ENCODE results near the gene ELOVL4. TPM values are rescaled to one million over a fixed set of nuclear protein-coding genes. Genes with fewer than 3 reads are reported as not detected.

Gene ELOVL4
- total and polyA plus RNA-seq, 2 of the 4 experiments (the other 2 are of a cell fraction) = 2.2 to 2.3 TPM

DNA sequence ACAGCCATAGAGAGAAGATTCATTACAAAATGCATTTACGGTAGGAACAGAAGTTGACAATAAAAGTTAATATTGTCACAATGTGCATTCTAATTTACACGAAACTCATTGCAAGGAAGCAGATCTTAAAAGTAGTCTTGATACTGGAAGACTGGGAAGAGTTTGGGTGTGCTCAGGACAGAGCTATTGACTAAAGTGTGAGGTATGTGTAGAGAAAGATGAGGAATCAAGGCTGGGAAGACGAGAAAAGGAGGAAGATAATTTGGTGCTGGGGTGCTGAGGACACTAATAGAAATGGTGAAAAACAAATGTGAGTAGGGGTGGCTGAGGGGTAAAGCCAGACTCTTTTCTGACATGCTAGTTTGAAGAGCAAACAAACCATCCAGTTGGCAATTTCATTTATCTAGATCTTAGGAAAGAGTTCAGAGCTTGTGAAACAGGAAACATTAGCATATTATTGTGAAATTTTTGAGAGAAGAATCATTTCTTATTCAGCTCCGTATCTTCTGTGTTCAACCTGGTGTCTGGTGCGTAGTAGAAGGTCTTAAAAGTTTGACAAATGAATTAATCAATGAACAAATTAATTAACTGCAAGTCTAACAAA is 72.7 kb downstream of the ELOVL4 start:
- no peaks in the 10 kb centered on the region for H3K36me3 ChIP-seq (ENCODE audit: control insufficient read depth, insufficient read depth, low read length)
- DNase-seq (no peak), ATAC-seq (ENCODE audit: low read depth) (no peak)
- H4K20me1 ChIP-seq (ENCODE audit: insufficient read depth, low read length) = no peaks in the 10 kb centered on the region
- no peak overlapping the region for H3K56ac ChIP-seq (ENCODE audit: extremely low read depth, insufficient read depth, low read length)
- no CpG with 5 or more reads among the region's 5 CpGs for WGBS, 2 experiments (ENCODE audit: extremely low coverage in 2 of 2, insufficient read length in 1 of 2)
- H3K9ac ChIP-seq (ENCODE audit: low read depth, low read length) = no peak overlapping the region
- no peak overlapping the region for H2BK5ac ChIP-seq (ENCODE audit: low read depth, low read length, poor library complexity, severe bottlenecking)
- H2AK9ac ChIP-seq (replicated peaks; ENCODE audit: low read depth, low read length, poor library complexity) = no peak overlapping the region
- no peaks in the 10 kb centered on the region for H3K79me1 ChIP-seq (ENCODE audit: low read depth in 1 of 2, low read length in 2 of 2)
- no peaks in the 10 kb centered on the region for H3K9me1 ChIP-seq (ENCODE audit: insufficient read depth, low read length)
- H3K4ac ChIP-seq (ENCODE audit: low read depth, low read length) = no peak overlapping the region
- CTCF ChIA-PET = interaction anchor here (0.5 kb wide), 1 partner anchor 664 kb away, joined by 3 read pairs; no protein-coding TSS in a partner anchor
- peaks cover 3% of the 10 kb centered on the region for H3K27me3 ChIP-seq (ENCODE audit: control insufficient read depth, insufficient read depth, low read length)
- H2BK15ac ChIP-seq (ENCODE audit: low read depth, low read length) = no peak overlapping the region
- H3K23ac ChIP-seq (ENCODE audit: low read depth, low read length) = no peak overlapping the region
- TF ChIP-seq BHLHE40 (IDR thresholded peaks at IDR 0.05; ENCODE audit: low read depth, low read length) = no peak
- TF ChIP-seq RAD21 (IDR thresholded peaks at IDR 0.05; ENCODE audit: low read length) = no peak
- no peak for TF ChIP-seq RCOR1 (IDR thresholded peaks at IDR 0.05; ENCODE audit: insufficient replicate concordance, low read length)
- TF ChIP-seq MXI1 (IDR thresholded peaks at IDR 0.05; ENCODE audit: borderline replicate concordance, low read depth, low read length) = no peak
- TF ChIP-seq, protein P1, sequence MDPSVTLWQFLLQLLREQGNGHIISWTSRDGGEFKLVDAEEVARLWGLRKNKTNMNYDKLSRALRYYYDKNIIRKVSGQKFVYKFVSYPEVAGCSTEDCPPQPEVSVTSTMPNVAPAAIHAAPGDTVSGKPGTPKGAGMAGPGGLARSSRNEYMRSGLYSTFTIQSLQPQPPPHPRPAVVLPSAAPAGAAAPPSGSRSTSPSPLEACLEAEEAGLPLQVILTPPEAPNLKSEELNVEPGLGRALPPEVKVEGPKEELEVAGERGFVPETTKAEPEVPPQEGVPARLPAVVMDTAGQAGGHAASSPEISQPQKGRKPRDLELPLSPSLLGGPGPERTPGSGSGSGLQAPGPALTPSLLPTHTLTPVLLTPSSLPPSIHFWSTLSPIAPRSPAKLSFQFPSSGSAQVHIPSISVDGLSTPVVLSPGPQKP (IDR thresholded peaks at IDR 0.05; ENCODE audit: borderline replicate concordance, low read depth, low read length) = no peak
- no peak for TF ChIP-seq FOS (IDR thresholded peaks at IDR 0.05; ENCODE audit: low read depth, low read length)
- no peak for TF ChIP-seq NFE2L2 (IDR thresholded peaks at IDR 0.05; ENCODE audit: low read depth, low read length)
- TF ChIP-seq POLR2A (IDR thresholded peaks at IDR 0.05; ENCODE audit: low read depth, low read length) = no peak
- TF ChIP-seq MAFK (IDR thresholded peaks at IDR 0.05; ENCODE audit: low read depth, low read length) = no peak
- TF ChIP-seq, protein P2, sequence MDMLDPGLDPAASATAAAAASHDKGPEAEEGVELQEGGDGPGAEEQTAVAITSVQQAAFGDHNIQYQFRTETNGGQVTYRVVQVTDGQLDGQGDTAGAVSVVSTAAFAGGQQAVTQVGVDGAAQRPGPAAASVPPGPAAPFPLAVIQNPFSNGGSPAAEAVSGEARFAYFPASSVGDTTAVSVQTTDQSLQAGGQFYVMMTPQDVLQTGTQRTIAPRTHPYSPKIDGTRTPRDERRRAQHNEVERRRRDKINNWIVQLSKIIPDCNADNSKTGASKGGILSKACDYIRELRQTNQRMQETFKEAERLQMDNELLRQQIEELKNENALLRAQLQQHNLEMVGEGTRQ (IDR thresholded peaks at IDR 0.05; ENCODE audit: low read depth, low read length) = no peak
- no peak for TF ChIP-seq CEBPB (IDR thresholded peaks at IDR 0.05; ENCODE audit: low read depth, low read length)
- no peak for TF ChIP-seq SMC3 (IDR thresholded peaks at IDR 0.05; ENCODE audit: low read depth, low read length)
- no peak for TF ChIP-seq CHD1 (IDR thresholded peaks at IDR 0.05; ENCODE audit: low read depth, low read length)
- TF ChIP-seq, protein P3, sequence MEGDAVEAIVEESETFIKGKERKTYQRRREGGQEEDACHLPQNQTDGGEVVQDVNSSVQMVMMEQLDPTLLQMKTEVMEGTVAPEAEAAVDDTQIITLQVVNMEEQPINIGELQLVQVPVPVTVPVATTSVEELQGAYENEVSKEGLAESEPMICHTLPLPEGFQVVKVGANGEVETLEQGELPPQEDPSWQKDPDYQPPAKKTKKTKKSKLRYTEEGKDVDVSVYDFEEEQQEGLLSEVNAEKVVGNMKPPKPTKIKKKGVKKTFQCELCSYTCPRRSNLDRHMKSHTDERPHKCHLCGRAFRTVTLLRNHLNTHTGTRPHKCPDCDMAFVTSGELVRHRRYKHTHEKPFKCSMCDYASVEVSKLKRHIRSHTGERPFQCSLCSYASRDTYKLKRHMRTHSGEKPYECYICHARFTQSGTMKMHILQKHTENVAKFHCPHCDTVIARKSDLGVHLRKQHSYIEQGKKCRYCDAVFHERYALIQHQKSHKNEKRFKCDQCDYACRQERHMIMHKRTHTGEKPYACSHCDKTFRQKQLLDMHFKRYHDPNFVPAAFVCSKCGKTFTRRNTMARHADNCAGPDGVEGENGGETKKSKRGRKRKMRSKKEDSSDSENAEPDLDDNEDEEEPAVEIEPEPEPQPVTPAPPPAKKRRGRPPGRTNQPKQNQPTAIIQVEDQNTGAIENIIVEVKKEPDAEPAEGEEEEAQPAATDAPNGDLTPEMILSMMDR (conservative IDR thresholded peaks at IDR 0.05; ENCODE audit: low read depth, low read length) = no peak
- no peak overlapping the region for H2AK5ac ChIP-seq (ENCODE audit: low read depth, low read length)
- intact Hi-C loops (cut with micrococcal nuclease) = no loop called here
- no peak overlapping the region for H2AFZ ChIP-seq (replicated peaks; ENCODE audit: low read length, poor library complexity)
- no peak overlapping the region for H4K5ac ChIP-seq (ENCODE audit: low read depth, low read length)
- H4K91ac ChIP-seq (ENCODE audit: insufficient read depth, low read depth, low read length) = no peak overlapping the region
- H2BK20ac ChIP-seq (ENCODE audit: low read depth, low read length) = no peak overlapping the region
- no peak overlapping the region for H4K8ac ChIP-seq (ENCODE audit: low read depth in 2 of 2, low read length in 2 of 2)
- BruUV-seq (replicated peaks) = no TSS peak
- no peak overlapping the region for H3K4me3 ChIP-seq (ENCODE audit: insufficient read depth, low read depth, low read length)
- no peaks in the 10 kb centered on the region for H3K4me1 ChIP-seq (ENCODE audit: control insufficient read depth, insufficient read depth, low read length)
- no peak overlapping the region for H2BK120ac ChIP-seq (ENCODE audit: low read depth, low read length)
- no peak overlapping the region for H3K4me2 ChIP-seq (ENCODE audit: low read depth, low read length)
- H3K27ac ChIP-seq (ENCODE audit: insufficient read depth, low read length) = no peak overlapping the region
- in situ Hi-C loops (cut with MboI; ENCODE audit: low sequenced_read_pairs) = no loop called here
- no peaks in the 10 kb centered on the region for H3K9me3 ChIP-seq (ENCODE audit: control insufficient read depth, insufficient read depth, low read length)
- POLR2A ChIA-PET (ENCODE audit: unreplicated experiment) = no interaction called here
- dilution Hi-C loops (cut with HindIII; ENCODE audit: low sequenced_read_pairs, unreplicated experiment) = no loop called here
- no peak overlapping the region for H3K14ac ChIP-seq (replicated peaks; ENCODE audit: low read depth, low read length)
- no peak overlapping the region for H3K18ac ChIP-seq (ENCODE audit: low read depth, low read length)

Measured in IMR-90 (cell line).